Measurements from ENCODE around the gene NGEF.
"Not testable (repeated sequence)": the region's sequence is repeated elsewhere in the genome, so short reads cannot be mapped to it uniquely, and the experiment has no call there.

Gene NGEF

DNA sequence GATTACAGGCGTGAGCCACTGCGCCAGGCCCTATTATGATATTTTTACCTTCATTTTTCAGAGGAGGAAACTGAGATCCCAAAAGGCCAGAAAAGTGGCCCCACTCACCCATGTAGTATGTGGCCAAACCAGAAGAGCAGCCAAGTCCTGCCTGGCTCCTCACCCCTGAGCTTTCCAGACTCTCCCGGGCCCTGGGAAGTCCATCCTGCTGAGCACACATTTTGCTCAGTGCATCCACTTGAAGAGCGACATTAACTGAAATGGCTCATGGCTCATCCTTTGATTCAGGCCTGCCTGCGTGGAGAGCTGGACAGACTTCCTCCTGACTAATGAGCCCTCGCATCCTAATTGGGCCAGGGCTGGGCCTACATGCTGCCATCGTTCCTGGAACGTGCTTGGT lies 9.5 kb upstream of the NGEF start:
- DNase-seq, result no peak

DNA sequence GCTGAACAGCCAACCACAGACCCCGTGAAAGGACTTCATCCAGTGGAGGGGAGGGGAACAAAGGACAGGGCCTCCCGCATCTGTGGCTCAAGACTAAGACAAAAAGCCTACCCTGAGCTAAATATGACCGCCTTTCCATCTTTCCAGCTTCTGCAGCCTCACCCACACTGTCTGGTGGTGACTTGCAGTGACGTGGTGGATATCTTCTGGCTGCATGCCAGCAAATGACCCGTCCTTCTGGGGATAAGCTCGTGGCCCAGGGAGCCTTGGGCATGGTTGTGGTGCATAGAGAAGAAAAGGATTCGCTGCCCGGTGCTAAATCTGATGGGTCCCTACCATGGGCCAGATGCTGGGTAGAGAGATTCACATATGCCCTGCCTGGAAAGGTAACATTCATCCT lies 8.7 kb upstream of the NGEF start:
- DNase-seq, result no peak

DNA sequence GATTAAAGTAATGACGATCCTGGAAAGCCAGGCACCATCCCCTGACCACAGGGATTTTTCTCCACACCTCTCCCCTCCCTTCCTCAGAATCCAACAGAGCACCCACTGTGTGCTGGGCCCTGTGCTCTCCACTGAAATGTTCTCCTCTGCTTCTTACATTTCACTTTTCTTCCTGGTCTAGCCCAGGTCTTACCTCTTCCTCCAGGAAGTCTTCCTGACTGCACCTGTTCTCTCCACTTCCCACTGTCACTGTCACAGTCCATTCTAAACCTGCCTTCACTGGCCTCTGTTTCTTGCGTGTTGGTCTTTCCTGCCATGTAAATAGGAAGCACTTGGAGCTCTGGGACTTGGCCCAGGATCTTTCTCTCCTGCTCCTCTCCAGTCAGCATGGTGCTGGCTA lies 7.4 kb upstream of the NGEF start:
- no peak for DNase-seq

DNA sequence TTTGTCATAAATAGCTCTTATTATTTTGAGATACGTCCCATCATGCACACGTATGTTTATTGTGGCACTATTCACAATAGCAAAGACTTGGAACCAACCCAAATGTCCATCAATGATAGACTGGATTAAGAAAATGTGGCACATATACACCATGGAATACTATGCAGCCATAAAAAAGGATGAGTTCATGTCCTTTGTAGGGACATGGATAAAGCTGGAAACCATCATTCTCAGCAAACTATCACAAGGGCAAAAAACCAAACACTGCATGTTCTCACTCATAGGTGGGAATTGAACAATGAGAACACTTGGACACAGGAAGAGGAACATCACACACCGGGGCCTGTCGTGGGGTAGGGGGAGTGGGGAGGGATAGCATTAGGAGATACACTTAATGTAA lies 6.6 kb upstream of the NGEF start:
- not testable (repeated sequence) for DNase-seq

DNA sequence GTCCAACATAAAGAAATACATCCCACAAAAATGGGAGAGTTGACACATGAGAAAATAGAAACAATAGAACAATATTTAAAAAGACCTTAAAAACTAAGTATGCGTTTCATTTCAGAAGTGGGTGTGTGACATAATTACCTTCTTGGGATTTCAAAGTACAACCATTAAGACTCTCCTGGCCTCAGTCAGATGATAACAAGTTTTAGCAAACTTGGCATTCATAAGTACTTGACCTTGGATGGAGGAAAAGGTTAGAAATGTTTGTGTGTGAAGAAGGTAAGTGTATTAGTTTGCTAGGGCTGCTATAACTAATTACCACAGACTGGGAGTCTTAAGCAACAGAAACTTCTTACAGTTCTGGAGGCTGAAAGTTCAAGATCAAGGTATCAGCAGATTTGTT lies 4.9 kb upstream of the NGEF start:
- no peak for DNase-seq

DNA sequence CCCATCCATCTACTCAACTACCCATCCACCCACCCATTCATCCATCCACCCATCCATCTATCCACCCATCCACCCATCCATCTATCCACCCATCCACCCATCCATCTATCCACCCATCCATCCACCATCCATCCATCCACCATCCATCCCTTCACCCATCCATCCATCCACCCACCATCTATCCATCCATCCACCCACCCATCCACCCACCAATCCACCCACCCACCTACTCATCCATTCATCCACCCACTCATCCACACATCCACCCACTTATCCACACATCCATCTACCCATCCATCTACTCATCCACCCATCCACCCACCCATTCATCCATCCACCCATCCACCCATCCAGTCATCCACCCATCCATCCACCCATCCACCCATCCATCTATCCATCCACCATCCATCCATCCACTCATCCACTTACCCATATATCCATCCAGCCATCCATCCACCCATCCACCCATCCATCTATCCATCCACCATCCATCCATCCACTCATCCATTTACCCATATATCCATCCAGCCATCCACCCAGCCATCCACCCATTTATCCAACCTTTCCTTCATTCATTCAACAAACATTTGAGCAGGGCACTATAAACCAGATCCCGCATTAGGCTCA lies 2.1 kb upstream of the NGEF start:
- DNase-seq, result no peak

DNA sequence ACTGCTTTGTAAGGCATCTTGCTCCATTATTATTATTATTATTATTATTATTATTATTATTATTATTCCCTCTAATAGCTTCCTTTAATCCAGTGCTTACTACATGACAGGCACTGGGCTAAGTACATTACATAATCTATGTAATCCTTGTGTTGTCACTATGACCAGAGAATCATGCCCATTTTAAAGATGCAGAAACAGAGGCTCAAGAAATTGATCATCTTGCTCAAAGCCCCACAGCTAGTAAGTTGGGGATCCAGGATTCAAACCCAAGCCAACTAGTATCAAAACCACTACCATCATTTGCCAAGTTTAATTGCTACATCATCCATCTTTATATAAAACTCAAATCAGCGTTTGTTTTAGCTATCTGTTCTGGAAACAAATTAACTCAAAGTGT lies 594 bp upstream of the NGEF start:
- DNase-seq, result no peak

DNA sequence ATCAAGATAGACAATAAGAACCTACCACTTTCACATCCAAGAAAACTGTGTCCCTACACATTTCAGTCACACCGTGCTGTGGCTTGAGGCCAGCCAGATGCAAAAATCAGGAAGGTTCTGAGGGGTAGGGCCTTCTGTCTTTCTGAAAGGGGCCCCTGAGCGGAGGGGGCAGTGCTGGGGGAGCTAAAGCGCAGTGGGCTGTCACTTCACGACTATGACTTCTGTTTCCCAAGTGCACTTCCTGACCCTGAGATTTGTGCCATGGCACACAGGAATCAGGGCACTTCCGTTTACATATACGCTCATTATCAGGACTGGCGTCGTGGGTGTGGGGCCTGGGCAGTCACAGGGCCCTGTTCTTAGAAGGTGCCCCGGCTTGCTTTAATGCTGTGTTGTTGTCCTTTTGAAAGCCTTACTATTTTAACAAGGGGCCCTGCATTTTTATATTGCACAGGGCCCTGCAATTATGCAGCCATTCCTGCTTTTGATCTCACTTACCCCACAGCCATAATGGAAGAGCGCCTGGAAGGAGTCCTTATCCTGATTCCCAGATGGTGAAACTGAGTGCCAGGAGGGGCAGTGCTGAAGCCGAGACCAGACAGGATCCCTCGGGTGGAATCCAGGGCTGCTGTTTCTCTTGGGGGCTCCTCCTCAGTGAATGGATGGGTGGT lies 620 bp downstream of the NGEF start:
- DNase-seq, result no peak

DNA sequence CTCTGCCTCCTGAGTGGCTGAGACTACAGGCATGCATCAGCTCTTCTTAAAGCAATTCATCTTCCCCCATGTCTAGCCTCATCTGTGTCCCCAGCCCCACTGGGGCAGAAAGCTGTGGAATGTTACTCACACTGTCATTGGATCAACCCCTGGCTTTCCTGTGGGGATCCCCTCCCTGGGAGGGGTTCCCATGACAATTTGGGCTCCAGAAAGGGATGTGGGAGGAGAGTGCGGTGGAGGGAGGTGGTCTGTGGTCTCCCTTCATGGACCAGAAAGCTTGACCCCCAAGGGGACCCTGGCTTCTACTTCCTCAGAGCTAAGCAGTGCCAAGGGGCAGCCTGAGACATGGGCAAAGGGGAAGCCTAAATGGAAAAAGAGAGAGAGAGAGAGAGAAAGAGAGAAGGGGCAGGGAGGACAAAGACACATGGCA lies 1.3 kb downstream of the NGEF start:
- no peak for DNase-seq

DNA sequence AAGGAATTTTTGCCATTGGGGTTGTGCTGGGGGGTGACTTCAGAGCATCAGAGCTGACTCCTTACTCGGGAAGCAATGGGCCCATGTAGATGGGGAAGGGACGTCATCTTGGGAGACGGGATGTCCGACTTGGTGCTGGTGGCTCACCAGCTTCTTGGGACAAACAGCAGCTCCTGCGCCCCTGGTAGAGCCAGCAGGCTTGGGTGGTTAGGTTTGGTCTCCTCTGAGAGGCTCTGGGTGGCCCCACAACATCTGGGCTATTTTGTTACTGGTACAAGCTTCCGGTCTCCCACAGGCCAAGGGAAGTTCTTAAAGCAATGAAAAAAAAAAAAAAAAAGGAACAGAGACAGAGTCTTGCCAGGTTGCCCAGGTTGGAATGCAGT lies 1.8 kb downstream of the NGEF start:
- no peak for DNase-seq

DNA sequence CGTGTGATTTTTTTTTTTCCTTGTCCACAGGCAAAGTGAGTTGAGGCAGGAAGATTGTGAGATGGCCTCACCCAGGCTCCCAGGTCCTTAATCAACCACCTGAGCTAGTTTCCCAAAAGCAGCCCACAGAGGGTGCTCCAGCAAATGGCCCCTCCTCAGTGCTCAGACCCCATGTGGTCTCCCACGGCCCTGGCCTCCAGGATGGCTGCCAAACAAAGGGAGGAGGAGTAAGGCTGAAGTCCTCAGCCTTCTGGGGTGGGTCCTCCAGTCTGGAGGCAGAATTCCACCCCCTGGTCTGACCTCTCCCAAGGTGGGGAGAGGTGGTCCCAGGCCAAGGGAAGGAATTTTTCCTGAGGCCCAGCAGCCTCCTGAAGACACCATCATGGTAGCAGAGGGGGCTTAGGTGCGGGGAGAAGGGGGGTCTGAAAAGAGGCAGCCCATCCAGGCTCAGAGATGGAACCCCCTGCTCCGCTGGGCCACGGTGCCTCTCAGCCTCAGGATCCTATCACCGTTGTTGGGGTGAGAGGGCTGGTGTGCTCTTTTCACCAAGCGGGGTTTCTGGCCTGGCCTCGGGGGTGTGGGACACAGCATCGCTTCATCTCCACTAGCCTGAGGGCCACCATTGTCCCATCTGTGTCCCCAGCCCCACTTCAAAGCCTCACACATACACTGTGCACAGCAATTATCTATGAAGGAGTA lies 2.3 kb downstream of the NGEF start:
- no peak for DNase-seq

DNA sequence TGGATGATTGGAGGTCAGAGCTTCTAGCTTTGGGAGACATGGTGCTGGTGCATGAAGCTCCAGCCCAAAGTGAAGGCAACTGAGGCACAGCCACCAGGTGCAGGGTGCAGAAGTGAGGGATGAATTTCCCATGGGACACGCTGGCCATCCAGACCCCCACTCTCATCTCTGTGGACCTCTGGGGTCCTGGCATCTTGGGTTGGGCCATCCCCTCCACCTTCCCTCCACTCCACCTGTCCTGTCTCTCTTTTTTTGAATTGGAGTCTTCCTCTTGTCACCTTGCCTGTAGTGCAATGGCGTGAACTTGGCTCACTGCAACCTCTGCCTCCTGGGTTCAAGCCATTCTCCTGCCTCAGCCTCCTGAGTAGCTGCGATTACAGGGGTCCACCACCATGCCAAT lies 3.4 kb downstream of the NGEF start:
- no peak for DNase-seq

DNA sequence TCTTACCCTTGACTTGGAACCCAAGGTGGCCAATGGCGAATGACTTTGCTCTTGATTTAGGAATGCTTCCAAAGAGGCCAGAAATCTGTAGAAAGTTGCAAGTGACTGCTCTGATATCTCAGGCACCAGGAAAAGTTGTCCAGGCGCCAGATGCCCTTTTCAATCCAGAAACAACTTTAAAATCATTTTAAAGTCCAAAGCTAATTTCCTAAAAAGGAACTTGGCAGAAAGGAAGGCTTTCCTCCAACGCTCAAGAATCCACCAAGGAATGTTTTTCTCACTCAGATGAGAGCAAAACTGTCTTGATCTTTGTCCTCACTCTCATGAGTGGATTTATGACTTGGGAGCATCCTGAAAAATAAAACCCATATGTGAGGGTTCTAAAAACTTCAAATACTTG lies 5.3 kb downstream of the NGEF start:
- DNase-seq, result no peak

DNA sequence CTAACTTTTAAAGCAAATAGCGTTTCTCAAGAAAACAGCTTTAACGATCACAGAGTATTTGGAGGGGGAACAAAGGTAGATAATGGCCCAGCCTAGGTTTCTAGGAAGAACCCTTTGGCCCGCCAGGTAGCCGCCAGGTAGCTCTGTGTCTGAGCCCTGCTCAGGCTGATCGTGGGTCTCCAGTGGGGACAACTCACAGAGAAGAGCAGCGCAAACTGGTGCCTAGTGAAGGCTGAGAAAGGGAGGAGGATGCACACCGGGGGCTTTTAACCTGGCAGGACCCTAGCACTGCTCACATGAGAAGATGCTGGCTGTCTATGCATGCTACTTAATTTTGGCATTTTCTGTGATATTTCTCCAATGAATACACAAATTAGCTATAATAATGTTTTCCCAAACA lies 5.8 kb downstream of the NGEF start:
- no peak for DNase-seq

DNA sequence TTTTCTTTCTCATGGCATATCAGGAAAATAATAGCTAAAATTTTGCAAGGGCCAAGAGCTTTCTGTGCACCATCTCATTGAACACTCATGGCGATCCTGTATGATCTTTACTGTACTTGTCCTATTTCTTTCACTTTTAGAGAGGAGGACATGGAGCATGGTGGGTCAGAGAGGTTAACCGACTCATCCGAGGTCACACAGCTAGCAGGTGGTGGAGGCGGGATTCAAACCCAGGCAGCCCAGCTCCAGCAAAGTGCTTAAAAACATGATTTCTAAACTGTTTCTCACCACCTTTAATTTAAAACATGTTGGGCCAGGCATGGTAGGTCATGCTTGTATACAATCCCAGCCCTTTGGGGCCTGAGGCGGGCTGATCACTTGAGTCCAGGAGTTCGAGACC lies 6.4 kb downstream of the NGEF start:
- DNase-seq, result no peak

DNA sequence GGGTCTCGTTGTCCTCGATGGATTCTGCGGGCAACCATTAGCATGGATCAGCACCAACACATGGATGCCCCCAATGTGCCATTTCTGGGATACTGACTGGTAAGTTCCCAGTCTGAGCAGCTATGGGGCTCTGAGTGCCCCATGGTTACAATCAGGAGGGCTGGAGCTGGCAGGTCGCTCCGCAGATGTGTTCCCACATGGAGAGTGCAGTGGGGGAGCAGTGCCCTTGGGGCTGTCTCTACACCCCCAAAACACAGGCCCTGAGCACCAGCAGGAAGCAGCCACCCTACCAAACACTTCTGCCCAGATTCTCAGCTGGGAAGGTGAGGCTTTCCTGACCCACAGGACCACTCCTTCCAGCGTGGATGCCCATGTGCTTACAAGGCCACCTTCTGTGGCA lies 8.0 kb downstream of the NGEF start:
- DNase-seq, result no peak

DNA sequence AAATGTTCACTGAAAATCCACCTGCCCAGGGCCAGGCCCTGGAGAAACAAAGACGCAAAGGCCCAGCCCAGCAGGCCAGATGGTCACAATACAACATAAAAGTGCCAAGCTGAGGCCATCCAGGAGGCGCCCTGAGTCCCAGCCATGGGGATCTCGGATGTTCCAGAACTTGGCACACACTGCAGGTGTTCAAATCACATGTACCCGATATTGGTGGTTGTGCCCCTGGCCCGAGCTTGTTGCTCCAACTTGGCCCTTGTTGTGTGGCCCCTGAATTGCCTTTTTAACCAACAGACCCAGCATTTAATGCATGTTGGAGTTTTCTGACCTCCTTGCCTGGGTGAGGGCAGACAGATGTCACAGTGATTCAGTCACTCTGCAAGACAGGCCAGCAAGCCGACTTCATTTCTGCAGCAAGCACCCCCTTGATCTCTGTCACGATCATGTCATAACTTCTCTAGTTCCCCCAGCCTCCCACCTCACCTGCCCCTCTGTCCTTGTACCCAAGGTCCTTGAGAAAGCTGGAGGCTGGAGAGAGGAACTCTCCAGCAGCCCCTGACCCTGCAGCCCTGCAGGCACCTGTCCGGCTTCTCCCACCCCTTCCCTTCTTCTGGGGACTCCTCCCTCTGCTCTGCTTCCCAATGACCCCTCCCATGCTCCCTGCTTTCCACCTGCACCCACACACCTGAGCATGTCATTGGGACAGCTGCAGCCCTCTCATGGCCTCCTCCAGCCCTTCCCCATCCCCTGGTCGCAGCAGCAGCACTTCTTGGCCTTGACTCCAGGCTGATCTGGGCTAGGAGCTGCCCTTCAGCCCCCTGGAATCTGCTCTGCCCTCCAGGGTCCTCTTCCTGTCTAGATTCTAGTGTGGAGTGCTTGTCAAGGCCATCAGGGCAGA lies 9.1 kb downstream of the NGEF start:
- DNase-seq, result no peak

DNA sequence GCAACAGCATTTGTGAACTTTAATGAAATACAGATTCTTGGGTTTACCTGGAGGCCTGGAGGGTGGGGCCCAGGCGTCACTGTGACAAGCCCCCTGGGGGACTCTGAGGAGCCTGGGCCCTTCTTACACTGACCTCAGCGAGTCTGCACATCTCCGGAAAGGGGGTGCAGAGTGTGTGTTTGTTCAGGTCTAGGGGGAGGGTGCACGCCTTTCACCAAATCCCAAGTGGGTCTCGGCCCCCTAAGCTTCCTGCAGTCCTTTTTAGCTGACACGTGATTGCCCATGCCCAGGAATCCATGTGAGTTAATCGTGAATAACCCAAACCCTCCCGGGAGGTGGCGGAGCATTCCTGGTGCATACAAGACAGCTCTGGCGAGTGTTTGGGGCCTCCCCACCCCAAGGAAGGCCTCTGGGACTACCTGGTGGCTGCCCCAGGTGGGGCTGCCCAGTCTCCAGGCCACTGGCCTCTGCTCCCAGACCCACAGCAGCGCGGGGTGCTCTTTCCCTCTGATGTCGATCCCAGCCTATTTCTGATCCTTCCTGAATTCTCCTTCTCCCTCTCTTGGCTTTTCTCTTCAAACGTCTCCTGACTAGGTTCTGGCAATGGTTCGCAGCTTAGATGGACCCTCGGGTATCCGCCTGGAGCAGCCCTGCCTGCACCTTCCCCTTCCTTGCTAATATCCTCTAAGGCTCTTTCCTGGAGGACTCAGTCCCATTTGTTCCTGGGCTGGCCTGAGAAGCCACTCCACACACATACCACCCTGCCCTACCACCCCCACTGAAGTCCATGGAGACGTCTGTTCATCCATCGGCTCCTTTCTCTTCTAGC lies 10.0 kb downstream of the NGEF start:
- no peak for DNase-seq

DNA sequence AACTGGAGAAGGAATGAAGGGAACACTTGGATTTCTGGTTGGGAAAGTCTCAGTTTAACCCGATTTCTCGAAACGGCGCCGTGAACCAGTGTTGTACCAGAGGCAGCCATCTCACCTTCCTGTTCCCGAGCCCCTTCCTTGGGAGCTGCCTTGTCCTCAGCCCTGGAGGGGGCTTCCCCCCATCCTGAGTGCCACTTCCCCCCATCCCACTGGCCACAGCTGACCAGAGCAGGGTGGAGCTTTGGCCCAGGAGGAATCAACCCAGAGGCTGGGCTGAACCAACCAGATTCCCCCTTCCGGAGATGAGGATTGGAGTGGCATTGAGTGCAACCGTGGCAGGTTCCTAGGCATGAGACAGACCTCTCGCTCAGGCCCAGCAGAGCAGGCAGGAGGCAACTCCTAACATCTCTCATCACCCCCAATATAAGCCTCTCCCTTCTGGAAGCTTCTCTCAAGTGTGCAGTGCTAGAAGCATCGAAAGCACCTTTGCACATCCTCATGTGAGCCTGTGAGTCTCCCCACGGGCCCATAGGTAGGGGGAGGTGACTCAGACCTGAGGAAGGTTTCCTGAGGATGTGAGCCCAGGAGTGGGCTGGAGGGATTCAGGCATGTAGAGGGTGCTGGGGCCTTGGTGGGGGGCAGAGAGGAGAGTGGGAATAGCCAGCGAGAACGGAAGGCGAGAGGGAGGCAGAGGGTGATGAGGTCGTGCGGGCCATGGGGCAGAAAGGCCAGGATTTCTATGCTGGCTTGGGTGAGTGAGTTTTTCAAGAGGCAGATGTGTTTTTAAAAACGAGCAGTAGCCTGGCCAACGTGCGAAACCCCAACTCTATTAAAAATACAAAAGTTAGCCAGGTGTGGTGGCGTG lies 11.9 kb downstream of the NGEF start:
- DNase-seq, result no peak

DNA sequence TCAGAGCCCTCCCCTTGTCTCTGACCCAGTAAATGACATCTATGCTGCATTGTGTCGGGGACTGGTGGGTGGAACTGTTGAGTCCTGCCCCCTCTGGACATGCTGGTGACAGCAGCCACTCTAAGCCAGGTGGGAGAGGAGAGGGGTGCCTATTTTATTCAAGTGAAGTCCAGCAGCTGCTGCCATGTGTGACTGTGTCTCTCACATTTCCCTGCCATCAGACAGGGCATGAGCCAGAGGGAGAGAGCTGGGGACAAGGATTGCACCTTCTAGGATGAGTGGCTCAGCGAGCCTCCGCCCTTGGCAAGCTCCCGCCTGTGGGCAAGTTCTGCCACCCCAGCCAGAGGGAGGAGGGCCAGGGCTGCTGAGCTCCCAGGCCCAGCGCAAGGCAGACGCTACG lies 13.7 kb downstream of the NGEF start:
- no peak for DNase-seq

DNA sequence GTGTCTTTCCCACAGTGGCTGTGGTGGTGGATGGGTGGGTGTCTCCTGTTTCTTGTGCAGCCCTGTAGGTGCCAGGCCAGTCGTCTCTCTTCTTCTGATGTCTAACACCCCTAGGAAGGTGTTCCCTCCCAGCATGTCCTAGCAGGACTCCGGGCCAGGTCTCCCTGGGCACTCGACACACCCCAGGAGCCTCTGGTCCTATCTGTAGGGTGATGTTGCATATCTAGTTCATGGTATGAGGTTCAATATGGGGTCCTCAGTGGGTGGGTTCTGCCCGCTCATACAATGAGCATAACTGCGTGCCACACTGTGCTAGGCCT lies 14.4 kb downstream of the NGEF start:
- no peak for DNase-seq

Measured in stimulated activated CD4-positive, alpha-beta T cell treated with anti-CD3 and anti-CD28 coated beads, Interleukin-4, amount 100 ng/mL, for 24 hours (primary cell).